VCaP (cell line): ENCODE measurements around the gene PROSER3.

Source experiments
- H3K27ac ChIP-seq: fragments of 450-650 bp; 2 replicates; pipeline ENCODE4 v1.5.1; 2017
- TF ChIP-seq, protein P1 (sequence below): fragments of 450-650 bp; conservative IDR thresholded peaks from 2 replicates; pipeline ENCODE4 v1.5.1; 2017; ENCODE audit warnings: mild to moderate bottlenecking, moderate library complexity

The PROSER3 gene

DNA sequence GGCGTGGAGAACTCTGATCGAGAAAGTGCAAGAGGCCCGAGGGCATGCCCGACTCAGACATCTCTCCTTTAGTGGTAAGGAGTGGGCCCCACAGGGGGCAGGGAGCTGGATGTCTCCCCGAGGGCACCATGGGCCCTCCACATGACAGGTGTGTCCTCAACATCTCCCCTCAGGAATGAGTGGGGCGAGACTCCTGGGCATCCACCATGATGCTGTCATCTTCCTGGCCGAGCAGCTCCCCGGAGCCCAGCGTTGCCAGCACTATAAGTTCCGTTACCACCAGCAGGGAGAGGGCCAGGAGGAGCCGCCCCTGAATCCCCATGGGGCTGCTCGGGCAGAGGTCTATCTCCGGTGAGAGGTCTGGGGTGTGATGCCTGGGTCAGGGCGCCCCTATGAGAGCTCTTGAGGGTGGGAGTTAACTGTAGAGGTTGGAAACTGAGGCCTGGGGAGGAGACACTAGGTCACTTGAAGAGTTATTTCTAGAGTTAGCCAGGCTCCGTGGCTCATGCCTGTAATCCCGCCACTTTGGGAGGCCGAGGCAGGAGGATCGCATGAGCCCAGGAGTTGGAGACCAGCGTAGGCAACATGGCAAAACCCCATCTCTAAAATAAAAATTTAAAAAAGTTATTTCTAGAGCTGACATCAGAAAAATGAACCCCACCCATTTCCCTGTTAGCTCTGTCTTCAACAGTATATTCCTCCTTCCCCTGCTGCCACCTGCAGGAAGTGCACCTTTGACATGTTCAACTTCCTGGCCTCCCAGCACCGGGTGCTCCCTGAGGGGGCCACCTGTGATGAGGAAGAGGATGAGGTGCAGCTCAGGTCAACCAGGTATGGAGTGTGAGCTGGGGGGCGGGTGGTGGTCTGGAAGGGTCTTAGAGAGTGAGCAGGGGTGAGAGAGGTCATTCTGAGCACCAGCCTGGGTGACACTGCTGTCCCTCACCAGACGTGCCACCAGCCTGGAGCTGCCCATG is 20.8 kb upstream of the PROSER3 start:
- TF ChIP-seq, protein P1, sequence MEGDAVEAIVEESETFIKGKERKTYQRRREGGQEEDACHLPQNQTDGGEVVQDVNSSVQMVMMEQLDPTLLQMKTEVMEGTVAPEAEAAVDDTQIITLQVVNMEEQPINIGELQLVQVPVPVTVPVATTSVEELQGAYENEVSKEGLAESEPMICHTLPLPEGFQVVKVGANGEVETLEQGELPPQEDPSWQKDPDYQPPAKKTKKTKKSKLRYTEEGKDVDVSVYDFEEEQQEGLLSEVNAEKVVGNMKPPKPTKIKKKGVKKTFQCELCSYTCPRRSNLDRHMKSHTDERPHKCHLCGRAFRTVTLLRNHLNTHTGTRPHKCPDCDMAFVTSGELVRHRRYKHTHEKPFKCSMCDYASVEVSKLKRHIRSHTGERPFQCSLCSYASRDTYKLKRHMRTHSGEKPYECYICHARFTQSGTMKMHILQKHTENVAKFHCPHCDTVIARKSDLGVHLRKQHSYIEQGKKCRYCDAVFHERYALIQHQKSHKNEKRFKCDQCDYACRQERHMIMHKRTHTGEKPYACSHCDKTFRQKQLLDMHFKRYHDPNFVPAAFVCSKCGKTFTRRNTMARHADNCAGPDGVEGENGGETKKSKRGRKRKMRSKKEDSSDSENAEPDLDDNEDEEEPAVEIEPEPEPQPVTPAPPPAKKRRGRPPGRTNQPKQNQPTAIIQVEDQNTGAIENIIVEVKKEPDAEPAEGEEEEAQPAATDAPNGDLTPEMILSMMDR = peak; percentile 40
- H3K27ac ChIP-seq = no peak overlapping the region

GRCh38 chr19:35738021-35738886 is 19.7 kb upstream of the PROSER3 start:
- no peak overlapping the region for H3K27ac ChIP-seq
- TF ChIP-seq, protein P1 = no peak

- TF ChIP-seq, protein P1 = no peak
- H3K27ac ChIP-seq = no peak overlapping the region
Measured at GRCh38 chr19:35738887-35739229, 19.1 kb upstream of the PROSER3 start.

DNA sequence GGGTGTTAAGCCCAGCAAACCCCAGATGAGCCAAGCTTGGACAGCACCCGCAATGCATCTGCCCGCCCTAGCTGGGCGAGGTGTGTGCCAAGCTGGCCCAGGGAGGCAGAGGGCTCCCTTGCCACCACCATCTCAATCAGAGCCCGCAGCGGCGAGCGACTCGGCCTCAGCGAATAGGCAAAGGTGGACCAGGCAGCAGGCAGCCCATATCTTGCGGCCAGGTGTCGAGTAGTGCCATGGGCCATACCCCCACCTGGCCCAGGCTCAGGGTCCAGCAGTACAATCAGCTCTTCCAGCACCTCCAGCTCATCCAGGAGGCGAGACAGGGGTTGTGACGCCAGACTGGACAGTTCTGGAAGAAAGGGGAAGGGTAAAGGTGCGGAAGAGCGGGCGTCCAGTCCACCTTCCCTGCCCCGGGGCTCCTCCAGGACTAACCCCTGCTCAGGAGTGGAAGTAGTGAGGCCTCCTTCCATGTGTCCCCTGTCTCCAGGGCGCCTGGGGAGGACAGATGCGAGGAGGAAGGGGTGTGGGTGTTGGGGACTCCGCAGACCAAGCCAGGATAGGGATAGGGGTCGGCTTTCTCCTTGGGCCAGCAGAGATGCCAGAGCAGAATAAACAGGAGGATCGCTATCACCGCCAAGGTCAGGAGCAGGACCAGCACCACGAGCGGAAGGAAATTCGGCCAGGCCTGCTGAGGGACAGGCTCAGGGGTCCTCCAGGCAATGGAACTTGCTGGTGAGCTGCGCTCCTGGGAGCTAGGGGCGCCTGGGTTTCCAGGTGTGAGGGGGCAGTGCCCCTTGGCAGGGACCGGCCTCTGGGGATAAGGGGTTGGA is 18.5 kb upstream of the PROSER3 start:
- TF ChIP-seq, protein P1 = no peak
- H3K27ac ChIP-seq = peak overlapping the region; percentile 85

- peak overlapping the region; percentile 85 for H3K27ac ChIP-seq
- TF ChIP-seq, protein P1 = no peak
Measured at GRCh38 chr19:35740108-35740422, 17.9 kb upstream of the PROSER3 start.

- TF ChIP-seq, protein P1 = peak; percentile 51
- H3K27ac ChIP-seq = peak overlapping the region; percentile 85
Measured at GRCh38 chr19:35740423-35741202, 17.4 kb upstream of the PROSER3 start.
